IMR-90 (cell line): ENCODE measurements around the gene TENT5A. TPM values are rescaled to one million over a fixed set of nuclear protein-coding genes. Genes with fewer than 3 reads are reported as not detected.

ENCODE experiments used
- ATAC-seq: fragments of 200-7000 bp; cut with Tn5 transposase; 2 replicates; pipeline ENCODE4 v1.9.1; 2020; ENCODE audit warnings: low read depth, mild to moderate bottlenecking, moderate library complexity
- BruUV-seq: library from RNA; stranded (reverse); fragments of 400-500 nt; replicated peaks from 2 replicates; lab custom pipeline; 2021; lab: Mats Ljungman, UMichigan
- CTCF ChIA-PET: fragments of 300-600 bp; formaldehyde crosslinking; extraction: SDS; loops from one replicate; lab custom pipeline; 2021; ENCODE audit warnings: antibody characterized with exemption; lab: Yijun Ruan, JAX
- POLR2A ChIA-PET: fragments of 300-600 bp; sonication (Branson Sonifier 250); formaldehyde crosslinking; loops from one replicate; lab custom pipeline; 2022; ENCODE audit warnings: antibody characterized with exemption; ENCODE audit not compliant: unreplicated experiment; lab: Charles Lee
- DNase-seq: peaks from one replicate; pipeline ENCODE4 v3.0.0; 2013
- H2AFZ ChIP-seq: replicated peaks from 2 replicates; pipeline ENCODE3; 2013; ENCODE audit warnings: low read length, mild to moderate bottlenecking; ENCODE audit not compliant: poor library complexity
- H2AK5ac ChIP-seq: 2 replicates; pipeline ENCODE4 v1.6.1; 2013; ENCODE audit warnings: low read depth, low read length, inconsistent platforms
- H2AK9ac ChIP-seq: replicated peaks from 2 replicates; pipeline ENCODE3; 2013; ENCODE audit warnings: mild to moderate bottlenecking, low read depth, low read length, moderate library complexity; ENCODE audit not compliant: poor library complexity
- H2BK120ac ChIP-seq: 2 replicates; pipeline ENCODE4 v1.6.1; 2013; ENCODE audit warnings: low read depth, low read length, inconsistent platforms
- H2BK15ac ChIP-seq: 3 replicates; pipeline ENCODE4 v1.6.1; 2013; ENCODE audit warnings: low read depth, low read length, inconsistent platforms
- H2BK20ac ChIP-seq: 2 replicates; pipeline ENCODE4 v1.6.1; 2013; ENCODE audit warnings: low read depth, mild to moderate bottlenecking, inconsistent platforms, low read length, moderate library complexity
- H2BK5ac ChIP-seq: 2 replicates; pipeline ENCODE4 v1.6.1; 2013; ENCODE audit warnings: mild to moderate bottlenecking, low read depth, low read length, inconsistent platforms; ENCODE audit not compliant: poor library complexity, severe bottlenecking
- H3K14ac ChIP-seq: replicated peaks from 2 replicates; pipeline ENCODE4 v1.6.1; 2013; ENCODE audit warnings: low read depth, low read length, inconsistent platforms
- H3K18ac ChIP-seq: 2 replicates; pipeline ENCODE4 v1.6.1; 2013; ENCODE audit warnings: low read depth, low read length, control low read depth
- H3K23ac ChIP-seq: 2 replicates; pipeline ENCODE4 v1.6.1; 2013; ENCODE audit warnings: low read depth, low read length, inconsistent platforms
- H3K27ac ChIP-seq: 2 replicates; pipeline ENCODE4 v1.5.1; 2013; ENCODE audit warnings: mild to moderate bottlenecking, control low read depth, low read length; ENCODE audit not compliant: insufficient read depth
- H3K27me3 ChIP-seq: 2 replicates; pipeline ENCODE4 v1.6.1; 2013; ENCODE audit warnings: low read length; ENCODE audit not compliant: control insufficient read depth, insufficient read depth
- H3K36me3 ChIP-seq: 2 replicates; pipeline ENCODE4 v1.6.1; 2013; ENCODE audit warnings: low read length, mixed read lengths; ENCODE audit not compliant: control insufficient read depth, insufficient read depth
- H3K4ac ChIP-seq: 2 replicates; pipeline ENCODE4 v1.6.1; 2013; ENCODE audit warnings: low read depth, low read length, inconsistent platforms
- H3K4me1 ChIP-seq: 2 replicates; pipeline ENCODE4 v1.6.1; 2013; ENCODE audit warnings: low read length, mixed read lengths; ENCODE audit not compliant: control insufficient read depth, insufficient read depth
- H3K4me2 ChIP-seq: 2 replicates; pipeline ENCODE4 v1.6.1; 2013; ENCODE audit warnings: low read depth, mild to moderate bottlenecking, control low read depth, low read length, moderate library complexity
- H3K4me3 ChIP-seq: 2 replicates; pipeline ENCODE4 v1.5.1; 2013; ENCODE audit warnings: low read depth, mild to moderate bottlenecking, control low read depth, low read length, moderate library complexity; ENCODE audit not compliant: insufficient read depth
- H3K56ac ChIP-seq: 2 replicates; pipeline ENCODE4 v1.6.1; 2013; ENCODE audit warnings: low read length, inconsistent platforms; ENCODE audit not compliant: insufficient read depth; ENCODE audit errors: extremely low read depth
- H3K79me1 ChIP-seq, 2 experiments: 2 replicates each; pipeline ENCODE4 v1.6.1; 2013; ENCODE audit warnings: low read length in 2 of 2, inconsistent platforms in 1 of 2, low read depth in 1 of 2
- H3K9ac ChIP-seq: 2 replicates; pipeline ENCODE4 v1.6.1; 2013; ENCODE audit warnings: low read depth, low read length, control low read depth
- H3K9me1 ChIP-seq: 2 replicates; pipeline ENCODE4 v1.6.1; 2013; ENCODE audit warnings: low read length, inconsistent platforms; ENCODE audit not compliant: insufficient read depth
- H3K9me3 ChIP-seq: 2 replicates; pipeline ENCODE4 v1.6.1; 2013; ENCODE audit warnings: low read length; ENCODE audit not compliant: control insufficient read depth, insufficient read depth
- H4K20me1 ChIP-seq: 2 replicates; pipeline ENCODE4 v1.6.1; 2013; ENCODE audit warnings: low read length, inconsistent platforms; ENCODE audit not compliant: insufficient read depth
- H4K5ac ChIP-seq: 2 replicates; pipeline ENCODE4 v1.6.1; 2013; ENCODE audit warnings: mild to moderate bottlenecking, low read depth, low read length, control low read depth
- H4K8ac ChIP-seq, 2 experiments: 2 replicates each; pipeline ENCODE4 v1.6.1; 2013; ENCODE audit warnings: low read depth in 2 of 2, low read length in 2 of 2, control low read depth in 1 of 2, inconsistent platforms in 1 of 2
- H4K91ac ChIP-seq: 2 replicates; pipeline ENCODE4 v1.6.1; 2013; ENCODE audit warnings: low read depth, low read length, inconsistent platforms; ENCODE audit not compliant: insufficient read depth
- CEBPB ChIP-seq: IDR thresholded peaks from 2 replicates; pipeline ENCODE4 v1.6.1; 2012; ENCODE audit warnings: low read depth, low read length, improper control_type of control experiment
- CHD1 ChIP-seq: IDR thresholded peaks from 2 replicates; pipeline ENCODE4 v1.6.1; 2012; ENCODE audit warnings: low read depth, low read length, improper control_type of control experiment
- CTCF ChIP-seq: conservative IDR thresholded peaks from 2 replicates; pipeline ENCODE4 v1.5.1; 2012; ENCODE audit warnings: mild to moderate bottlenecking, low read depth, low read length, improper control_type of control experiment
- ELK1 ChIP-seq: fragments of 150-350 bp; IDR thresholded peaks from 2 replicates; pipeline ENCODE4 v1.6.1; 2016; ENCODE audit warnings: low read depth, mild to moderate bottlenecking, low read length, moderate library complexity, borderline replicate concordance
- FOS ChIP-seq: fragments of 150-350 bp; IDR thresholded peaks from 2 replicates; pipeline ENCODE4 v1.6.1; 2016; ENCODE audit warnings: low read depth, low read length
- MAFK ChIP-seq: IDR thresholded peaks from 2 replicates; pipeline ENCODE4 v1.6.1; 2012; ENCODE audit warnings: low read depth, low read length, improper control_type of control experiment
- MAZ ChIP-seq: IDR thresholded peaks from 2 replicates; pipeline ENCODE4 v1.6.1; 2012; ENCODE audit warnings: low read depth, mild to moderate bottlenecking, low read length, improper control_type of control experiment, moderate library complexity, borderline replicate concordance
- NFE2L2 ChIP-seq: fragments of 150-350 bp; IDR thresholded peaks from 2 replicates; pipeline ENCODE4 v1.6.1; 2016; ENCODE audit warnings: low read depth, mild to moderate bottlenecking, low read length
- POLR2A ChIP-seq: IDR thresholded peaks from 2 replicates; pipeline ENCODE4 v1.6.1; 2012; ENCODE audit warnings: mild to moderate bottlenecking, low read depth, low read length
- RFX5 ChIP-seq: IDR thresholded peaks from 2 replicates; pipeline ENCODE4 v1.8.0; 2012; ENCODE audit warnings: low read depth, mild to moderate bottlenecking, low read length, moderate library complexity
- SMC3 ChIP-seq: fragments of 150-350 bp; IDR thresholded peaks from 2 replicates; pipeline ENCODE4 v1.6.1; 2016; ENCODE audit warnings: low read depth, mild to moderate bottlenecking, antibody characterized with exemption, low read length, moderate library complexity
- USF2 ChIP-seq: fragments of 150-350 bp; IDR thresholded peaks from 2 replicates; pipeline ENCODE4 v1.6.1; 2017; ENCODE audit warnings: mild to moderate bottlenecking, antibody characterized with exemption, low read length, low read depth
- WGBS, 2 experiments: methylation state at CpG; one replicate each; pipeline versions ENCODE4 v1.1.5 to v1.1.7; 2013; ENCODE audit warnings: missing lambda C conversion rate in 2 of 2; ENCODE audit not compliant: insufficient read length in 1 of 2; ENCODE audit errors: extremely low coverage in 2 of 2; 5-methylcytosine and 5-hydroxymethylcytosine counted together
- dilution Hi-C: fragments of 300-500 bp; cut with HindIII; formaldehyde crosslinking; loops from one replicate; pipeline ENCODE4 v1.14.3; 2018; ENCODE audit warnings: low sequenced_read_pairs; ENCODE audit not compliant: unreplicated experiment
- in situ Hi-C: fragments of 300-500 bp; cut with MboI; formaldehyde crosslinking; loops from 3 replicates; pipeline ENCODE4 v1.14.3; 2019; ENCODE audit warnings: low sequenced_read_pairs, inconsistent platforms, mixed read lengths
- intact Hi-C: fragments of 100-400 bp; cut with micrococcal nuclease; formaldehyde crosslinking; loops from 2 replicates; pipeline ENCODE4 v1.10.0; 2022
- polyA plus RNA-seq, 3 experiments: library from polyadenylated mRNA; depleted of rRNA; stranded (reverse); fragments of >200 nt; gene quantifications; 2 replicates each; pipeline ENCODE4 v1.2.3, GENCODE V29; 2012; ENCODE audit warnings: low replicate concordance in 1 of 3
- total RNA-seq: library from RNA; depleted of rRNA; stranded (reverse); fragments of >200 nt; gene quantifications from 2 replicates; pipeline ENCODE4 v1.2.3, GENCODE V29; 2012

Gene TENT5A
- total and polyA plus RNA-seq, 2 of the 4 experiments (the other 2 are of a cell fraction) = 3.5 to 10.8 TPM

- dilution Hi-C loops = no loop called here
Measured at GRCh38 chr6:81759782-81760181, 7.3 kb upstream of the TENT5A start.

More at GRCh38 chr6:81759782-81760181, 7.3 kb upstream of the TENT5A start:
- intact Hi-C loops = loop anchor here (10.0 kb wide), 4 partner anchors 135 to 1625 kb away; no protein-coding TSS in a partner anchor
- H2BK5ac ChIP-seq = peak overlapping the region; percentile 60
- WGBS, 2 experiments = no CpG with 5 or more reads among the region's 2 CpGs
- peak overlapping the region; percentile 22; the same call in 1 of the 2 replicates for H3K23ac ChIP-seq
- no peak for TF ChIP-seq NFE2L2
- TF ChIP-seq MAZ = no peak
- no peak for TF ChIP-seq CHD1
- no peak for TF ChIP-seq MAFK
- no peak for TF ChIP-seq RFX5
- TF ChIP-seq SMC3 = no peak
- TF ChIP-seq CEBPB = no peak
- TF ChIP-seq POLR2A = no peak
- TF ChIP-seq FOS = no peak
- TF ChIP-seq ELK1 = no peak
- no peak for TF ChIP-seq USF2
- TF ChIP-seq CTCF = no peak
- H4K91ac ChIP-seq = no peak overlapping the region
- no TSS peak for BruUV-seq
- no peaks in the 10 kb centered on the region for H3K36me3 ChIP-seq
- H3K18ac ChIP-seq = peak overlapping the region; percentile 97; the same call in 1 of the 2 replicates
- H3K9ac ChIP-seq = no peak overlapping the region
- peak; percentile 28; the same call in 1 of the 2 replicates for ATAC-seq
- H4K8ac ChIP-seq = peak overlapping the region; percentile 37 to 68; a peak in 3 of 4 replicates
- peak; percentile 55 for DNase-seq
- H3K9me3 ChIP-seq = no peaks in the 10 kb centered on the region
- H4K20me1 ChIP-seq = no peaks in the 10 kb centered on the region
- peak overlapping the region; percentile 50; the same call in 1 of the 3 replicates for H2BK15ac ChIP-seq
- H2AK5ac ChIP-seq = no peak overlapping the region; the same call in 1 of the 2 replicates
- H3K27ac ChIP-seq = no peak overlapping the region
- H2AFZ ChIP-seq = no peak overlapping the region
- peak overlapping the region; percentile 84 for H2BK120ac ChIP-seq
- POLR2A ChIA-PET = no interaction called here
- H3K4me3 ChIP-seq = no peak overlapping the region
- CTCF ChIA-PET = no interaction called here
- no peak overlapping the region for H3K4me2 ChIP-seq
- peak overlapping the region; percentile 66; the same call in 1 of the 2 replicates for H3K4ac ChIP-seq
- peaks cover 7% of the 10 kb centered on the region for H3K4me1 ChIP-seq
- no peak overlapping the region for H2AK9ac ChIP-seq
- peak overlapping the region; percentile 64 for H3K14ac ChIP-seq
- no peak overlapping the region for H3K56ac ChIP-seq
- in situ Hi-C loops = loop anchor here (10.0 to 25.0 kb wide), 3 partner anchors 1155 to 1622 kb away; no protein-coding TSS in a partner anchor
- H2BK20ac ChIP-seq = peak overlapping the region; percentile 81; the same call in 1 of the 2 replicates
- peak overlapping the region; percentile 27; the same call in 1 of the 2 replicates for H4K5ac ChIP-seq
- no peaks in the 10 kb centered on the region for H3K27me3 ChIP-seq
- no peaks in the 10 kb centered on the region for H3K9me1 ChIP-seq
- no peaks in the 10 kb centered on the region for H3K79me1 ChIP-seq
